ENCODE results near the gene MAGI2. TPM values are rescaled to one million over a fixed set of nuclear protein-coding genes. Genes with fewer than 3 reads are reported as not detected.

Gene MAGI2
- total and polyA plus RNA-seq, 2 experiments from 2014 or later = 10.4 to 26.4 TPM

DNA sequence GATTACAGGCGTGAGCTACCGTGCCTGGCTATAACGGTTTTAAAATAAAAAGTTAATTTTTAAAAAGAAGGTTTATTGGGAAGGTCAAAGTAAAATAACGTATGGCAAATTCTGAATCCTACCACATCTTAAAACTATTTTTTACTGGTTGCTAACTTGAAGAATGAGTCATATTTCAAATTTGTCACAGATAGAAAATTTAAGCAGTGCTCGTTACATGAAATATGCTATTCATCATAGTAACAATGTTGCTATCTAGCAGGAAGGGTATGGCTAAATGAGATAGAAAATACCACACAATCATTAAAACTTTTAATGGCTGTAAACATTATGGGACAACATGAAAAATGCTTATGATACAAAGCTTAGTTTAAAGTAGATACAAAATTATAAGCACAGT lies 1154.4 kb downstream of the MAGI2 start (continued):
- TF ChIP-seq, protein P1, sequence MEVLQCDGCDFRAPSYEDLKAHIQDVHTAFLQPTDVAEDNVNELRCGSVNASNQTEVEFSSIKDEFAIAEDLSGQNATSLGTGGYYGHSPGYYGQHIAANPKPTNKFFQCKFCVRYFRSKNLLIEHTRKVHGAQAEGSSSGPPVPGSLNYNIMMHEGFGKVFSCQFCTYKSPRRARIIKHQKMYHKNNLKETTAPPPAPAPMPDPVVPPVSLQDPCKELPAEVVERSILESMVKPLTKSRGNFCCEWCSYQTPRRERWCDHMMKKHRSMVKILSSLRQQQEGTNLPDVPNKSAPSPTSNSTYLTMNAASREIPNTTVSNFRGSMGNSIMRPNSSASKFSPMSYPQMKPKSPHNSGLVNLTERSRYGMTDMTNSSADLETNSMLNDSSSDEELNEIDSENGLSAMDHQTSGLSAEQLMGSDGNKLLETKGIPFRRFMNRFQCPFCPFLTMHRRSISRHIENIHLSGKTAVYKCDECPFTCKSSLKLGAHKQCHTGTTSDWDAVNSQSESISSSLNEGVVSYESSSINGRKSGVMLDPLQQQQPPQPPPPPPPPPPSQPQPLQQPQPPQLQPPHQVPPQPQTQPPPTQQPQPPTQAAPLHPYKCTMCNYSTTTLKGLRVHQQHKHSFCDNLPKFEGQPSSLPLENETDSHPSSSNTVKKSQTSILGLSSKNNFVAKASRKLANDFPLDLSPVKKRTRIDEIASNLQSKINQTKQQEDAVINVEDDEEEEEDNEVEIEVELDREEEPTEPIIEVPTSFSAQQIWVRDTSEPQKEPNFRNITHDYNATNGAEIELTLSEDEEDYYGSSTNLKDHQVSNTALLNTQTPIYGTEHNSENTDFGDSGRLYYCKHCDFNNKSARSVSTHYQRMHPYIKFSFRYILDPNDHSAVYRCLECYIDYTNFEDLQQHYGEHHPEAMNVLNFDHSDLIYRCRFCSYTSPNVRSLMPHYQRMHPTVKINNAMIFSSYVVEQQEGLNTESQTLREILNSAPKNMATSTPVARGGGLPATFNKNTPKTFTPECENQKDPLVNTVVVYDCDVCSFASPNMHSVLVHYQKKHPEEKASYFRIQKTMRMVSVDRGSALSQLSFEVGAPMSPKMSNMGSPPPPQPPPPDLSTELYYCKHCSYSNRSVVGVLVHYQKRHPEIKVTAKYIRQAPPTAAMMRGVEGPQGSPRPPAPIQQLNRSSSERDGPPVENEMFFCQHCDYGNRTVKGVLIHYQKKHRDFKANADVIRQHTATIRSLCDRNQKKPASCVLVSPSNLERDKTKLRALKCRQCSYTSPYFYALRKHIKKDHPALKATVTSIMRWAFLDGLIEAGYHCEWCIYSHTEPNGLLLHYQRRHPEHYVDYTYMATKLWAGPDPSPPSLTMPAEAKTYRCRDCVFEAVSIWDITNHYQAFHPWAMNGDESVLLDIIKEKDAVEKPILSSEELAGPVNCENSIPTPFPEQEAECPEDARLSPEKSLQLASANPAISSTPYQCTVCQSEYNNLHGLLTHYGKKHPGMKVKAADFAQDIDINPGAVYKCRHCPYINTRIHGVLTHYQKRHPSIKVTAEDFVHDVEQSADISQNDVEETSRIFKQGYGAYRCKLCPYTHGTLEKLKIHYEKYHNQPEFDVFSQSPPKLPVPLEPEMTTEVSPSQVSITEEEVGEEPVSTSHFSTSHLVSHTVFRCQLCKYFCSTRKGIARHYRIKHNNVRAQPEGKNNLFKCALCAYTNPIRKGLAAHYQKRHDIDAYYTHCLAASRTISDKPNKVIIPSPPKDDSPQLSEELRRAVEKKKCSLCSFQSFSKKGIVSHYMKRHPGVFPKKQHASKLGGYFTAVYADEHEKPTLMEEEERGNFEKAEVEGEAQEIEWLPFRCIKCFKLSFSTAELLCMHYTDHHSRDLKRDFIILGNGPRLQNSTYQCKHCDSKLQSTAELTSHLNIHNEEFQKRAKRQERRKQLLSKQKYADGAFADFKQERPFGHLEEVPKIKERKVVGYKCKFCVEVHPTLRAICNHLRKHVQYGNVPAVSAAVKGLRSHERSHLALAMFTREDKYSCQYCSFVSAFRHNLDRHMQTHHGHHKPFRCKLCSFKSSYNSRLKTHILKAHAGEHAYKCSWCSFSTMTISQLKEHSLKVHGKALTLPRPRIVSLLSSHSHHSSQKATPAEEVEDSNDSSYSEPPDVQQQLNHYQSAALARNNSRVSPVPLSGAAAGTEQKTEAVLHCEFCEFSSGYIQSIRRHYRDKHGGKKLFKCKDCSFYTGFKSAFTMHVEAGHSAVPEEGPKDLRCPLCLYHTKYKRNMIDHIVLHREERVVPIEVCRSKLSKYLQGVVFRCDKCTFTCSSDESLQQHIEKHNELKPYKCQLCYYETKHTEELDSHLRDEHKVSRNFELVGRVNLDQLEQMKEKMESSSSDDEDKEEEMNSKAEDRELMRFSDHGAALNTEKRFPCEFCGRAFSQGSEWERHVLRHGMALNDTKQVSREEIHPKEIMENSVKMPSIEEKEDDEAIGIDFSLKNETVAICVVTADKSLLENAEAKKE (CRISPR knock-in tag; IDR thresholded peaks at IDR 0.05) = no peak
- TF ChIP-seq ZNF331 (CRISPR knock-in tag; IDR thresholded peaks at IDR 0.05; ENCODE audit: low read depth) = no peak
- TF ChIP-seq ZNF114 (CRISPR knock-in tag; IDR thresholded peaks at IDR 0.05) = no peak

DNA sequence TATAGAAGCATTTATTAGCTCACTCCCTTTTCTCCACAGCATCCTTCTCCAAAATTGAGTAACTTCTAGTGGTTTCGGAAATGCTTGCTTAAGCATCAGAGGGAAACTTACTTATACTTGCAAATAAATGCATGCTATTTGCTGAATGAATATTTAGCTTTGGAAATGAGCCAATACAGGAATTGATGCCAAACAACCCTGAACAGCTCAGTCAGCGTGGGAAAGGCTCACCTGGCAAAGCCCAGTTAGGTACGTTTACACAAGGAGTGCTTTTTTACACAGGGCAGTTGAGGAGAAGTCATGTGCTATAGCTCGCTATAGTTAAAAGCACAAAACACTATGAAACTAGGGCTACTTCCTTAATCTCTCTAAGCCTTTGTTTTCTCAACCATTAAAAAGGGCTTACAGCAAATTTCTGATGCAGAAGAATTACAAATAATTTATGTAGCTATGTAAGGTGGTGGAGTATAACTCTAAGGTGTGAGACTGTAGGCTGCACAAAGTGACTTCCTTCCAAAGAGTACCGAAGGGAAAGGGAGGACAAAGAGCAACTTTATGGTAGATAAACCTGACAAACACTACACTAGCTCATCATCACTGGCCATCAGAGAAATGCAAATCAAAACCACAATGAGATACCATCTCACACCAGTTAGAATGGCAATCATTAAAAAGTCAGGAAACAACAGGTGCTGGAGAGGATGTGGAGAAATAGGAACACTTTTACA lies 1156.7 kb downstream of the MAGI2 start:
- DNase-seq (ENCODE audit: low spot score) (no peak), ATAC-seq (no peak)
- Mint-ChIP-seq H3K27ac (no peak overlapping the region), H3K36me3 (ENCODE audit: low read depth) (no peaks in the 10 kb centered on the region), H3K9me3 (peaks cover 3% of the 10 kb centered on the region; the same call in 2 of the 3 replicates), H3K4me1 (no peaks in the 10 kb centered on the region), H3K27me3 (ENCODE audit: insufficient read depth, low read depth, poor library complexity) (no peaks in the 10 kb centered on the region), H3K4me3 (no peak overlapping the region)
- no peaks in the 10 kb centered on the region for H3K4me1 ChIP-seq (ENCODE audit: insufficient read depth)
- H3F3A ChIP-seq (replicated peaks; ENCODE audit: low read depth) = no peaks in the 10 kb centered on the region
- no peaks in the 10 kb centered on the region for H3K9me2 ChIP-seq (ENCODE audit: insufficient read depth)
- H3K4me2 ChIP-seq = no peak overlapping the region
- no peak overlapping the region for H3K4me3 ChIP-seq
- H3K36me3 ChIP-seq (ENCODE audit: insufficient read depth) = no peaks in the 10 kb centered on the region
- H3K27me3 ChIP-seq (ENCODE audit: insufficient read depth) = no peaks in the 10 kb centered on the region
- H3K27ac ChIP-seq (ENCODE audit: low read depth) = no peak overlapping the region
- no peak for TF ChIP-seq ZNF331 (CRISPR knock-in tag; IDR thresholded peaks at IDR 0.05; ENCODE audit: low read depth)
- TF ChIP-seq, protein P2, sequence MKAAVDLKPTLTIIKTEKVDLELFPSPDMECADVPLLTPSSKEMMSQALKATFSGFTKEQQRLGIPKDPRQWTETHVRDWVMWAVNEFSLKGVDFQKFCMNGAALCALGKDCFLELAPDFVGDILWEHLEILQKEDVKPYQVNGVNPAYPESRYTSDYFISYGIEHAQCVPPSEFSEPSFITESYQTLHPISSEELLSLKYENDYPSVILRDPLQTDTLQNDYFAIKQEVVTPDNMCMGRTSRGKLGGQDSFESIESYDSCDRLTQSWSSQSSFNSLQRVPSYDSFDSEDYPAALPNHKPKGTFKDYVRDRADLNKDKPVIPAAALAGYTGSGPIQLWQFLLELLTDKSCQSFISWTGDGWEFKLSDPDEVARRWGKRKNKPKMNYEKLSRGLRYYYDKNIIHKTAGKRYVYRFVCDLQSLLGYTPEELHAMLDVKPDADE (IDR thresholded peaks at IDR 0.05) = no peak
- TF ChIP-seq, protein P3, sequence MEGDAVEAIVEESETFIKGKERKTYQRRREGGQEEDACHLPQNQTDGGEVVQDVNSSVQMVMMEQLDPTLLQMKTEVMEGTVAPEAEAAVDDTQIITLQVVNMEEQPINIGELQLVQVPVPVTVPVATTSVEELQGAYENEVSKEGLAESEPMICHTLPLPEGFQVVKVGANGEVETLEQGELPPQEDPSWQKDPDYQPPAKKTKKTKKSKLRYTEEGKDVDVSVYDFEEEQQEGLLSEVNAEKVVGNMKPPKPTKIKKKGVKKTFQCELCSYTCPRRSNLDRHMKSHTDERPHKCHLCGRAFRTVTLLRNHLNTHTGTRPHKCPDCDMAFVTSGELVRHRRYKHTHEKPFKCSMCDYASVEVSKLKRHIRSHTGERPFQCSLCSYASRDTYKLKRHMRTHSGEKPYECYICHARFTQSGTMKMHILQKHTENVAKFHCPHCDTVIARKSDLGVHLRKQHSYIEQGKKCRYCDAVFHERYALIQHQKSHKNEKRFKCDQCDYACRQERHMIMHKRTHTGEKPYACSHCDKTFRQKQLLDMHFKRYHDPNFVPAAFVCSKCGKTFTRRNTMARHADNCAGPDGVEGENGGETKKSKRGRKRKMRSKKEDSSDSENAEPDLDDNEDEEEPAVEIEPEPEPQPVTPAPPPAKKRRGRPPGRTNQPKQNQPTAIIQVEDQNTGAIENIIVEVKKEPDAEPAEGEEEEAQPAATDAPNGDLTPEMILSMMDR (conservative IDR thresholded peaks at IDR 0.05; ENCODE audit: low read depth in 2 of 2) = no peak
- no peaks in the 10 kb centered on the region for H3K79me2 ChIP-seq (replicated peaks; ENCODE audit: insufficient read depth)
- 0 out of 2 replicates have a peak, but pooled peaks cover 3% of the 10 kb centered on the region for H4K20me1 ChIP-seq (replicated peaks; ENCODE audit: insufficient read depth)
- H2AFZ ChIP-seq = no peak overlapping the region
